ENCODE data around the gene PSMG4. TPM values are rescaled to one million over a fixed set of nuclear protein-coding genes. Genes with fewer than 3 reads are reported as not detected.

PSMG4 gene
- total and polyA plus RNA-seq, 2 of the 8 experiments (the other 6 are each of a cell fraction or from before 2014, with no cell fraction given): 40.6 to 113 TPM

DNA sequence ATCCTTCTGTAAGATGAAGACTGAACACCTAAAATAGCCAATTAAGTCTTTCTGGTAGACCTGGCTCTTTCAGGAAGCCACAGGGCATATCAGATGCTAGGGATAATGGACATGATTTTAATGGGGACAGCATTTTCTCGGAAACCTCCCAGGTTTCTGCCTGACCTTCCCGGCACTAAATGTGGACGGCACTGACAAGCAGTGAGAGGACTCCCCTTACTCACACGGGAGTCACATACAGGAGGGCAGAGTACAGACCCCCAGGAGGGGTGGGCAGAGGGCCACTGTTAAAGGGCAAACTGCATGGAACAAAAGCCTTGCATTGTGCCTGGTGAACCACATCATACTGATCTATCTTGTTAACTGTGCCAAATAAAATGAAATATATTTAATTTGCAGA lies 19.9 kb downstream of the PSMG4 start:
- Histone ChIP-seq H2BK120ac (replicated peaks; ENCODE audit: low read depth, low read length) (no peak overlapping the region), H3K4ac (replicated peaks; ENCODE audit: insufficient read length, low read depth, low read length) (no peak overlapping the region), H3K9ac (replicated peaks in 1 of 4; ENCODE audit: extremely low read depth in 1 of 4, low read depth in 3 of 4, low read length in 3 of 4) (no peak overlapping the region), H3K27ac (ENCODE audit: low read depth, low read length) (no peak overlapping the region), H3K23me2 (ENCODE audit: low read depth, low read length) (no peaks in the 10 kb centered on the region), H2BK5ac (ENCODE audit: low read depth, low read length) (no peak overlapping the region), H2BK12ac (ENCODE audit: low read depth, low read length) (no peak overlapping the region), H4K91ac (replicated peaks; ENCODE audit: insufficient read length, low read length) (no peak overlapping the region), H3K79me2 (ENCODE audit: control insufficient read depth in 1 of 2, insufficient read depth in 2 of 2, low read length in 2 of 2) (no peaks in the 10 kb centered on the region), H3K56ac (replicated peaks; ENCODE audit: insufficient read length, low read depth, low read length) (no peak overlapping the region), H2AK5ac (ENCODE audit: low read depth, low read length) (no peak overlapping the region), H3K4me3 (ENCODE audit: extremely low read depth in 1 of 4, insufficient read depth in 2 of 4, low read depth in 3 of 4, low read length in 4 of 4) (no peak overlapping the region), H2AFZ (ENCODE audit: low read length) (no peak overlapping the region), H4K20me1 (replicated peaks in 1 of 2; ENCODE audit: control insufficient read depth in 1 of 2, insufficient read depth in 2 of 2, low read length in 2 of 2) (peaks cover 4 to 12% of the 10 kb centered on the region in 2 experiments), H2BK20ac (ENCODE audit: low read length) (no peak overlapping the region), H3K18ac (ENCODE audit: extremely low read depth, low read length) (no peak overlapping the region), H4K8ac (ENCODE audit: extremely low read depth, insufficient read depth, low read length) (no peak overlapping the region), H3K9me3 (ENCODE audit: insufficient read depth in 2 of 2, low read depth in 1 of 2, low read length in 1 of 2) (no peaks in the 10 kb centered on the region), H3K23ac (ENCODE audit: insufficient read length) (no peak overlapping the region), H3K79me1 (ENCODE audit: low read depth, low read length) (no peaks in the 10 kb centered on the region), H3K36me3 (ENCODE audit: control insufficient read depth in 2 of 4, insufficient read depth in 4 of 4, low read length in 3 of 4) (peaks cover 0 to 2% (median under 1%) of the 10 kb centered on the region in 4 experiments; a peak in 1 of 8 replicates), H3K4me1 (replicated peaks in 1 of 4; ENCODE audit: control insufficient read depth in 3 of 4, insufficient read depth in 4 of 4, low read length in 3 of 4) (peaks cover 11 to 15% (median 15%) of the 10 kb centered on the region in 4 experiments), H3K4me2 (ENCODE audit: insufficient read depth in 1 of 2, low read depth in 2 of 2, low read length in 2 of 2) (no peak overlapping the region), H2BK15ac (ENCODE audit: low read length) (no peak overlapping the region), H4K5ac (ENCODE audit: insufficient read length, low read depth, low read length) (no peak overlapping the region), H3K27me3 (replicated peaks in 1 of 4; ENCODE audit: control insufficient read depth in 3 of 4, extremely low read depth in 1 of 4, insufficient read depth in 3 of 4, low read length in 3 of 4) (no peaks in the 10 kb centered on the region), H3K14ac (ENCODE audit: insufficient read length) (no peak overlapping the region)
- DNase-seq (ENCODE audit: low read depth in 1 of 2, low spot score in 2 of 2) (no peak), FAIRE-seq (no peak)
- POLR2A ChIA-PET (ENCODE audit: partially characterized antibody): no interaction called here
- CTCF ChIA-PET (ENCODE audit: partially characterized antibody): interaction anchor here (1.7 to 4.7 kb wide), 5 partner anchors 45 to 453 kb away, joined by 3 to 58 read pairs (median 8); no protein-coding TSS in a partner anchor
- WGBS, 2 experiments (ENCODE audit: extremely low coverage in 1 of 2, insufficient coverage in 1 of 2, insufficient read length in 1 of 2, insufficient replicate concordance in 2 of 2, low coverage in 1 of 2, low lambda C conversion rate in 2 of 2, missing lambda C conversion rate in 1 of 2): 89% methylated on average over 4 of the region's 4 CpGs; no CpG with 5 or more reads in 1 of the 2 experiments
- no peak for TF ChIP-seq GTF2F1 (IDR thresholded peaks at IDR 0.05; ENCODE audit: borderline replicate concordance, low read depth, low read length)
- no peak for TF ChIP-seq RFX5 (IDR thresholded peaks at IDR 0.05; ENCODE audit: borderline replicate concordance, low read depth, low read length)
- no peak for TF ChIP-seq POU5F1 (IDR thresholded peaks at IDR 0.05; ENCODE audit: low read depth, low read length)
- no peak for TF ChIP-seq CBX5 (IDR thresholded peaks at IDR 0.05; ENCODE audit: low read depth, low read length)
- TF ChIP-seq, protein P1, sequence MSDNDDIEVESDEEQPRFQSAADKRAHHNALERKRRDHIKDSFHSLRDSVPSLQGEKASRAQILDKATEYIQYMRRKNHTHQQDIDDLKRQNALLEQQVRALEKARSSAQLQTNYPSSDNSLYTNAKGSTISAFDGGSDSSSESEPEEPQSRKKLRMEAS (IDR thresholded peaks at IDR 0.05): no peak

All from H1 (cell line).